PC-3 (cell line): ENCODE measurements around the gene HCN1. TPM values are rescaled to one million over a fixed set of nuclear protein-coding genes. Genes with fewer than 3 reads are reported as not detected.

ENCODE experiments used
- ATAC-seq: fragments of 200-7000 bp; cut with Tn5 transposase; 2 replicates; pipeline ENCODE4 v1.9.1; 2020; ENCODE audit warnings: mild to moderate bottlenecking, moderate library complexity
- BruUV-seq: library from RNA; stranded (reverse); fragments of 400-500 nt; replicated peaks from 2 replicates; lab custom pipeline; 2021; lab: Mats Ljungman, UMichigan
- CTCF ChIA-PET: fragments of 300-600 bp; sonication (Branson Sonifier 250); formaldehyde crosslinking; loops from one replicate; lab custom pipeline; 2022; ENCODE audit warnings: antibody characterized with exemption; lab: Charles Lee
- POLR2A ChIA-PET: fragments of 300-600 bp; sonication (Branson Sonifier 250); formaldehyde crosslinking; loops from one replicate; lab custom pipeline; 2022; ENCODE audit warnings: antibody characterized with exemption; ENCODE audit not compliant: unreplicated experiment; lab: Charles Lee
- DNase-seq: peaks from one replicate; pipeline ENCODE4 v3.0.0-alpha.2; 2015
- H2AFZ ChIP-seq: fragments of 300-600 bp; sonication (generic); 2 replicates; pipeline ENCODE4 v1.6.0; 2016; ENCODE audit warnings: antibody characterized with exemption, low read length
- H3F3A ChIP-seq: fragments of 300-600 bp; sonication (generic); one replicate; pipeline ENCODE4 v1.6.0; 2017; ENCODE audit warnings: antibody characterized with exemption, low read length, control low read depth, mild to moderate bottlenecking; ENCODE audit not compliant: unreplicated experiment
- H3K27ac ChIP-seq: fragments of 300-600 bp; sonication (generic); 2 replicates; pipeline ENCODE4 v1.5.1; 2016; ENCODE audit warnings: mild to moderate bottlenecking, low read length
- H3K27me3 ChIP-seq: fragments of 300-600 bp; sonication (generic); 2 replicates; pipeline ENCODE4 v1.6.1; 2016; ENCODE audit warnings: low read length, mixed read lengths
- H3K36me3 ChIP-seq: fragments of 300-600 bp; sonication (generic); 2 replicates; pipeline ENCODE4 v1.6.1; 2016; ENCODE audit warnings: low read depth, mixed run types, low read length, mixed read lengths
- H3K4me1 ChIP-seq: fragments of 300-600 bp; sonication (generic); 2 replicates; pipeline ENCODE4 v1.5.1; 2016; ENCODE audit warnings: low read length; ENCODE audit not compliant: insufficient read depth
- H3K4me2 ChIP-seq: fragments of 300-600 bp; sonication (generic); 2 replicates; pipeline ENCODE4 v1.6.0; 2016; ENCODE audit warnings: low read length
- H3K4me3 ChIP-seq: fragments of 300-600 bp; sonication (generic); 2 replicates; pipeline ENCODE4 v1.5.1; 2016; ENCODE audit warnings: mild to moderate bottlenecking, low read length, mixed read lengths
- H3K79me2 ChIP-seq: fragments of 300-600 bp; sonication (generic); 2 replicates; pipeline ENCODE4 v1.6.1; 2017; ENCODE audit warnings: low read length, mixed read lengths
- H3K9ac ChIP-seq: fragments of 300-600 bp; sonication (generic); 2 replicates; pipeline ENCODE4 v1.6.0; 2016; ENCODE audit warnings: mild to moderate bottlenecking, low read length
- H3K9me2 ChIP-seq: fragments of 300-600 bp; sonication (generic); replicated peaks from 2 replicates; pipeline ENCODE4 v1.6.1; 2016; ENCODE audit warnings: mixed run types, low read length, mixed read lengths
- H3K9me3 ChIP-seq: fragments of 300-600 bp; sonication (generic); 2 replicates; pipeline ENCODE4 v1.6.1; 2016; ENCODE audit warnings: low read length, mixed read lengths
- H4K20me1 ChIP-seq: fragments of 300-600 bp; sonication (generic); 2 replicates; pipeline ENCODE4 v1.6.1; 2016; ENCODE audit warnings: low read length, mixed read lengths
- EZH2 ChIP-seq: fragments of 300-600 bp; sonication (generic); IDR thresholded peaks from one replicate; pipeline ENCODE4 v1.6.1; 2017; ENCODE audit warnings: antibody characterized with exemption, mild to moderate bottlenecking, low read length; ENCODE audit not compliant: unreplicated experiment
- EZH2phosphoT487 ChIP-seq: fragments of 300-600 bp; sonication (generic); IDR thresholded peaks from 2 replicates; pipeline ENCODE4 v1.6.1; 2018; ENCODE audit warnings: mild to moderate bottlenecking, antibody characterized with exemption, low read length, borderline replicate concordance
- intact Hi-C: fragments of 100-400 bp; cut with micrococcal nuclease; formaldehyde crosslinking; loops from 2 replicates; pipeline ENCODE4 v1.9.0; 2023
- total RNA-seq: library from RNA; depleted of rRNA; stranded (reverse); fragments of >200 nt; gene quantifications from 2 replicates; pipeline ENCODE4 v1.2.3, GENCODE V29; 2014
- TF ChIP-seq, protein P1 (sequence below): fragments of 300-600 bp; sonication (generic); conservative IDR thresholded peaks from 2 replicates; pipeline ENCODE4 v1.5.1; 2017; ENCODE audit warnings: antibody characterized with exemption, low read depth, mild to moderate bottlenecking, low read length

The HCN1 gene
- total RNA-seq, 1 experiment from 2014 or later, result not detected

DNA sequence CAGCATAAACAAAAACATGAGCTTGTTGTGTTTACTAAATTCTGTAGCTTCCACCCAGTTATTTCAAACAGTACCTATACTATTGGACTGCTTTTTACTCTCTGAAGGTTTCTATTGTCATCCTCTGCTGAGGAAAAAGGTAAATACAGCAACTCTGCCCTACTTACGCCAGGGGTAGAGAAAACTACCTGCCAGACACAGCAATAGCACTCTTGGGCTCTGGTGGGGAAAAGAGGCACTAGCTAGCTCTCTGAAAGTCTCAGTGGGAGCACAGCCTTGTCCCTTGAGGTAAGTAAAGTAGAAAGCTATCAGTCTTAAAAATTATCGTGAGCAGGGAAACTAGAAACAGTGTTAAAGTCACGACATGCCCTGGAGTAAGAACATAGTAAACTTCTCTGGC lies 3.7 kb downstream of the HCN1 start:
- POLR2A ChIA-PET, result no interaction called here
- Histone ChIP-seq H4K20me1 (no peaks in the 10 kb centered on the region), H3K9ac (no peak overlapping the region), H3K9me3 (0 out of 2 replicates have a peak, but pooled peaks cover 3% of the 10 kb centered on the region), H3K27ac (no peak overlapping the region), H3K36me3 (no peaks in the 10 kb centered on the region), H3K27me3 (no peaks in the 10 kb centered on the region), H3F3A (no peaks in the 10 kb centered on the region), H3K79me2 (no peaks in the 10 kb centered on the region), H3K4me1 (no peaks in the 10 kb centered on the region), H3K9me2 (no peaks in the 10 kb centered on the region), H2AFZ (no peak overlapping the region), H3K4me3 (no peak overlapping the region), H3K4me2 (no peak overlapping the region)
- DNase-seq, result no peak
- CTCF ChIA-PET, result no interaction called here
- TF ChIP-seq, protein P1, sequence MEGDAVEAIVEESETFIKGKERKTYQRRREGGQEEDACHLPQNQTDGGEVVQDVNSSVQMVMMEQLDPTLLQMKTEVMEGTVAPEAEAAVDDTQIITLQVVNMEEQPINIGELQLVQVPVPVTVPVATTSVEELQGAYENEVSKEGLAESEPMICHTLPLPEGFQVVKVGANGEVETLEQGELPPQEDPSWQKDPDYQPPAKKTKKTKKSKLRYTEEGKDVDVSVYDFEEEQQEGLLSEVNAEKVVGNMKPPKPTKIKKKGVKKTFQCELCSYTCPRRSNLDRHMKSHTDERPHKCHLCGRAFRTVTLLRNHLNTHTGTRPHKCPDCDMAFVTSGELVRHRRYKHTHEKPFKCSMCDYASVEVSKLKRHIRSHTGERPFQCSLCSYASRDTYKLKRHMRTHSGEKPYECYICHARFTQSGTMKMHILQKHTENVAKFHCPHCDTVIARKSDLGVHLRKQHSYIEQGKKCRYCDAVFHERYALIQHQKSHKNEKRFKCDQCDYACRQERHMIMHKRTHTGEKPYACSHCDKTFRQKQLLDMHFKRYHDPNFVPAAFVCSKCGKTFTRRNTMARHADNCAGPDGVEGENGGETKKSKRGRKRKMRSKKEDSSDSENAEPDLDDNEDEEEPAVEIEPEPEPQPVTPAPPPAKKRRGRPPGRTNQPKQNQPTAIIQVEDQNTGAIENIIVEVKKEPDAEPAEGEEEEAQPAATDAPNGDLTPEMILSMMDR, result no peak
- TF ChIP-seq EZH2phosphoT487 (no peak), EZH2 (no peak)
- intact Hi-C loops, result loop anchor here (10.0 kb wide), 1 partner anchor 58 kb away; no protein-coding TSS in a partner anchor
- no TSS peak for BruUV-seq
- no peak for ATAC-seq

DNA sequence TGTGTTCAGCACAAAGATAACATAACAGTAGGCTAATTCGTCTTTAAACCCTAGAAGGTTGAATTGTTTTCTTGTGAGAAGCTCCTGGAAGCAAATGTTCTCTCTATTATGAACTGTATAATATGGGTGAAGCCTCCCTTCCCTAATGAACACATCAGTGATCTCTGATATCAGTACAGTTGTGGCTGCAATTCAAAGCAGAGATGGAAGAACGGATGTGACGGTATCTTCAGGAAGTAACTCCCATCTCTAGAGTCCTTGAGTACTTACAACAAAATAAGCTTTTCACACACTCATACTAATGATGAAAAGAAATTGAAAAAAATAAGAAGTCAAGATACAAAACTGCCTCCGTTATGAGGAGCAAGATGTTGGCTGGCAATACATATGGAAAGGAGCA lies 4.5 kb downstream of the HCN1 start:
- H3K4me3 ChIP-seq, result no peak overlapping the region
- DNase-seq (no peak), ATAC-seq (no peak)
- no peak overlapping the region for H3K4me2 ChIP-seq
- H3K27ac ChIP-seq, result no peak overlapping the region
- H4K20me1 ChIP-seq, result no peaks in the 10 kb centered on the region
- no peaks in the 10 kb centered on the region for H3K79me2 ChIP-seq
- intact Hi-C loops, result loop anchor here (10.0 kb wide), 1 partner anchor 57 kb away; no protein-coding TSS in a partner anchor
- H3F3A ChIP-seq, result no peaks in the 10 kb centered on the region
- no peak for TF ChIP-seq EZH2phosphoT487
- TF ChIP-seq, protein P1, result no peak
- TF ChIP-seq EZH2, result no peak
- BruUV-seq, result no TSS peak
- H3K36me3 ChIP-seq, result no peaks in the 10 kb centered on the region
- no peaks in the 10 kb centered on the region for H3K27me3 ChIP-seq
- H3K9ac ChIP-seq, result no peak overlapping the region
- H3K9me3 ChIP-seq, result 0 out of 2 replicates have a peak, but pooled peaks cover 9% of the 10 kb centered on the region
- H2AFZ ChIP-seq, result no peak overlapping the region
- H3K9me2 ChIP-seq, result no peaks in the 10 kb centered on the region
- ChIA-PET CTCF (no interaction called here), POLR2A (no interaction called here)
- no peaks in the 10 kb centered on the region for H3K4me1 ChIP-seq

DNA sequence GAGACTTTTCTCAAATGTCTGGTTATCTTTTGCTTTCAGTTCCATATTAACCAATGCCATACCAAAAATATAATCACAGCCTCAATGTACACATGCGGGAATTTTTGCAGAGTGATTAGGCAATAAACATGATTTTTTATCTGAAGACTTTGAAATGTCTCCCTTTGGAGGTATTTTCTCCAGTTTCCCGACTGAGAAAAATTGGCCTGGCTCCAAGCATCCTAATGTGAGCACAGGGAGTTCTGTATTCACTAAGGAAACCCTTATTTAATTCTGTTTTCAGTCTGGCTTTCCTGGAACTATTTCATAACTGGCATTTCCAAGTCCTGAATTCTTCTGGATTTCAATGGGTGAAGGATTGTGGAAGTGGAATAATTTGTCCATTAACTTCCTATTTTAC lies 8.5 kb downstream of the HCN1 start:
- no peak overlapping the region for H3K9ac ChIP-seq
- H3K4me1 ChIP-seq, result no peaks in the 10 kb centered on the region
- 0 out of 2 replicates have a peak, but pooled peaks cover 13% of the 10 kb centered on the region for H3K9me3 ChIP-seq
- no peaks in the 10 kb centered on the region for H3K36me3 ChIP-seq
- TF ChIP-seq EZH2 (no peak), EZH2phosphoT487 (no peak)
- TF ChIP-seq, protein P1, result no peak
- ATAC-seq (no peak), DNase-seq (no peak)
- H3K4me3 ChIP-seq, result no peak overlapping the region
- intact Hi-C loops, result no loop called here
- H3F3A ChIP-seq, result no peaks in the 10 kb centered on the region
- ChIA-PET POLR2A (no interaction called here), CTCF (no interaction called here)
- no peak overlapping the region for H3K4me2 ChIP-seq
- no peaks in the 10 kb centered on the region for H4K20me1 ChIP-seq
- no peaks in the 10 kb centered on the region for H3K27me3 ChIP-seq
- no peak overlapping the region for H3K27ac ChIP-seq
- H2AFZ ChIP-seq, result no peak overlapping the region
- BruUV-seq, result no TSS peak
- no peaks in the 10 kb centered on the region for H3K79me2 ChIP-seq
- no peaks in the 10 kb centered on the region for H3K9me2 ChIP-seq
